Glomerular visceral epithelial cell (primary cell): Measurements from ENCODE around the gene SBNO2.

ENCODE experiments used
- DNase-seq: peaks from one replicate; pipeline ENCODE4 v3.0.0-alpha.2; 2016; ENCODE audit errors: extremely low spot score

The SBNO2 gene

GRCh38 chr19:1089891-1090290 is 84.2 kb downstream of the SBNO2 start:
- no peak for DNase-seq

DNA sequence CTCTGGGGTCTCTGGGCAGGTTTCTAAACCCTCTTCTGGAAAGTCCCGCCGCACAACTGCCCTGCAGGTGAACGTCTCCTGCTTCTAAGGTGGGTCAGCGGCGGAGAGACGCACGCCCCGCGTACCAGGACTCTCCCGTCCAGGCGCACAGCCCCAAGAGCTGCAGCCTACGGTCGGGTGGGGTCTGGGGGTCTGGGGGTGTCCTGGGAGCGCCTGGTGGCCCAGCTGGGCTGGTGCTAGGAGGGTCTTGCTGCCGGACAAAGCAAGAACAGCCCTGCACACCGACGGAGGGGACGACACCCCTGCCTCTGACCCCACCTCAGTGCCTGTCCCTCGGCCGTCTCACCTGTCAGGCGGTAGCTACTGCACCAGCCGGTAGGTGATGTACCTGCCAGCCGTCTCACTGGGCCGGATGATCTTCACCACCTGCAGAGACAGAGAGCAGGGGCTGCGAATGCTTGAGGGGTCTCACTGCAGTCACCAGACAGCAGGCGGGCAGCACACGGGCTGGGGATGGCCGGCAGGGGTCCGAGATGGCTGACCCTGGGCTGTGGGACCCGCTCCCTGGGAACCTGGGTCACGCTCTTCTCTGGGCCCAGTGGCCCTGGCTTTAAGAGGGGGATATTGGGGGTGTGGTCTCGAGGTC is 84.8 kb downstream of the SBNO2 start:
- DNase-seq, result no peak

GRCh38 chr19:1088416-1089010 is 85.6 kb downstream of the SBNO2 start:
- DNase-seq, result no peak

- no peak for DNase-seq
These were observed 86.2 kb downstream of the SBNO2 start for GRCh38 chr19:1087813-1088415.

DNA sequence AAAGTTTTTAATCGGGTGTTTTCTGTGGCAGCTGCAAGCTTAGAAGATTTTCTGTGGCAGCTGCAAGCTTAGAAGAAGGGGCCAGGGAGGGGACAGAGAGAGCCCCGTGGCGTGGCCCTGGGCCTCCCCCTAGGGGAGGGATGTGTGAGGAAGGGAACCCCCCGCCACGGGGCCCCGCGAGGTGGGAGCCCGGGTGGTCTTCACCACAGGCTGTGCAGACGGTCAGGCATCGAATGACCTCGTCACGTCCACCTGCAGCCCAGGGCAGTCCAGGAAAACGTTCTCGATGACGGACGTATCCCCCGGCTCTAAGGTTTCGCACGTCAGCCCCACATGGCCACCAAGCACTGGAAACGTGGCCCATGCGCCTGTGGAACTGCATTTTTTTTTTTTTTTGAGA is 87.5 kb downstream of the SBNO2 start:
- DNase-seq, result no peak

DNA sequence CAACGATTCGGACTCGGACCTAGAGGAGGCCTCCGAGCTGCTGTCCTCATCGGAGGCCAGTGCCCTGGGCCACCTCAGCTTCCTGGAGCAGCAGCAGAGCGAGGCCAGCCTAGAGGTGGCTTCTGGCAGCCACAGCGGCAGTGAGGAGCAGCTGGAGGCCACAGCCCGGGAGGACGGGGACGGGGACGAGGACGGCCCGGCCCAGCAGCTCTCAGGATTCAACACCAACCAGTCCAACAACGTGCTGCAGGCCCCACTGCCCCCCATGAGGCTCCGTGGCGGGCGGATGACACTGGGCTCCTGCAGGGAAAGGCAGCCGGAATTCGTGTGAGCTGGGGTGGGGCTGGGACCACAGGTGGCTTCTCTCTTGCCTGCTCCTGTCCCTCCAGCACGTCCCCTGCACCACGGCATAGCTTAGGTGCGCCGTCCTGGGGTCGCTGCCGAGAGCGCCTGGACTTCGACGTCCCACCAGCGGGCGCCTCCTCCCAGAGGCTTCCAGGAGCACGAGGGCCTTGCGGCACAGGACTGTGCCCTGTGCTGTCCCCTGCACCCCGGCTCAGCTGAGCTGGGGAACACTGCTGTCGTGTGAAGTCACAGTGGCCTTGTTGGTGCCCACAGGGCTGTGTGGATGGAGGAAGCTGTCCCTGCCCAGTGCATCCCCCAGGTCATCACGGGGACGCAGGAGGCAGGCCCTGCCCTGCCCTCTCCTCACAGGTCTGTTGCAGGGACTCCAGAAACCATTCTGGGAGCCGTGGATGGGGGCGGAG is 88.2 kb downstream of the SBNO2 start:
- DNase-seq, result no peak

GRCh38 chr19:1085053-1085658 is 88.9 kb downstream of the SBNO2 start:
- no peak for DNase-seq

DNA sequence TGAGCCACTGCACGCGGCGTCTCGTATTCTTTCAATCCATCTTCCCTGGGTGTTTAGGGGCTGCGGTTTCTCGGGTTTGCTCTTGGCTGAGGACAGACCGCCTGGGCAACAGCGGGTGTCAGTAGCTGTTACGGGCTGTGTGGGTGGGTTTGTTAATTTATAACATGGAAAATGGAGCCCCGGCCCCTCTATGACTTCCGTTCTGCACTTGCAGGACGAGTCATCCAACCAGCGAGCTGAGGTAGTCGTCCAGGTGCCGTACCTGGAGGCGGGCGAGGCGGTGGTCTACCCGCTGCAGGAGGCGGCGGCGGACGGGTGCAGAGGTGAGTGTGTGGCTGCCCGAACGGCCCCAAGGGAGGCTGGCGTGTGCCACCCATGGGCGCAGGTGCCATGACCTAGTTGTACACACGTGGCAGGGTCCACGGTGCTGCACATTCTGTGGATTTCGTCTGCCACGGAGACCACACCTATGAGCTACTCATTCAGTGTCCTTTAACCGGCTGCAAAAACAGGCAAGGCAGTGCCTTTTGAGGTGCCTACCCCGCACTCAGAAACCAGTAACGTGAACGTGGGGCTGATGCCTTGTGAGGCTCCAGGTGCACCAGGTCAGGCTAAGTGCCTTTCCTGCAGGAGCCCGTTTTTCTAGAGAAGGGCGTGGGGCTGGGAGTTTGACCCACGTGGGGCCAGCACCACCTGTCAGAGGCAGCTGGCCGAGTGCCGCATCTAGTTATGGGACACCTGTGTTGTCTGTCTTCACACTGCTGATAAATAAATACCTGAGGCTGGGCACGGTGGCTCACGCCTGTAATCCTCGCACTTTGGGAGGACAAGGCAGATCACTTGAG is 89.8 kb downstream of the SBNO2 start:
- DNase-seq, result peak; percentile 68

DNA sequence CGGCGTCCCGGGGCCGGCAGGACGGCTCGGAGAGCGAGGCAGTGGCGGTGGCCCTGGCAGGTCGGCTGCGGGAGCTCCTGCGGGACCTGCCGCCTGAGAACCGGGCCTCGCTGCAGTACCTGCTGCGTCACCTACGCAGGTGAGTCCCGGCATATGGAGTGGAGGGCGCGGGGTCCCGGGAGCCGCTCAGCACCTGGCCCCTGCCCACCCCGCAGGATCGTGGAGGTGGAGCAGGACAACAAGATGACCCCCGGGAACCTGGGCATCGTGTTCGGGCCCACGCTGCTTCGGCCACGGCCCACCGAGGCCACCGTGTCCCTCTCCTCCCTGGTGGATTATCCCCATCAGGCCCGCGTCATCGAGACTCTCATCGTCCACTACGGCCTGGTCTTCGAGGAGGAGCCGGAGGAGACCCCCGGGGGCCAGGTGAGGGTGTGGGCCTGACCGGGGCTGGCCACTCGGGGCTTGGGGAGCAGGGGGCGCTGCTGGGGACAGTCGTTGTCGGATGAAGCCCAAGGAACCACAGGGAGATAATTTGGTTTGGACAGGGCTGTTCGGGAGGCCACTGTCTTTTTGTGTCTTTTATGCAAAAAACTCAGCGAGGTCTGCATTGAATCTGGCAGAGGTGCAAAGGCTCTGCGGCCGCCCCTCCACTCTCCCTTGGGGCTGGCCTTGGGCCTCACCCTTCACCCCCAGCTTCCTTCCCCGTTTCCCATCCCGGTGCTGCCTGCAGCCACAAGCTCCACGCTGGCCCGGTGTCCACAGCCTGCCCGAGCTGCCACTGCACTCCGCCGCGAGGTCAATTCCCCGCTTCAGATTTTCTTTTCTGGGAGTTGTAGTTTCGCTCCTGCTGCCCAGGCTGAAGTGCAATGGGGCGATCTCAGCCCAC is 90.9 kb downstream of the SBNO2 start:
- DNase-seq, result no peak

GRCh38 chr19:1082165-1082927 is 91.7 kb downstream of the SBNO2 start:
- no peak for DNase-seq

DNA sequence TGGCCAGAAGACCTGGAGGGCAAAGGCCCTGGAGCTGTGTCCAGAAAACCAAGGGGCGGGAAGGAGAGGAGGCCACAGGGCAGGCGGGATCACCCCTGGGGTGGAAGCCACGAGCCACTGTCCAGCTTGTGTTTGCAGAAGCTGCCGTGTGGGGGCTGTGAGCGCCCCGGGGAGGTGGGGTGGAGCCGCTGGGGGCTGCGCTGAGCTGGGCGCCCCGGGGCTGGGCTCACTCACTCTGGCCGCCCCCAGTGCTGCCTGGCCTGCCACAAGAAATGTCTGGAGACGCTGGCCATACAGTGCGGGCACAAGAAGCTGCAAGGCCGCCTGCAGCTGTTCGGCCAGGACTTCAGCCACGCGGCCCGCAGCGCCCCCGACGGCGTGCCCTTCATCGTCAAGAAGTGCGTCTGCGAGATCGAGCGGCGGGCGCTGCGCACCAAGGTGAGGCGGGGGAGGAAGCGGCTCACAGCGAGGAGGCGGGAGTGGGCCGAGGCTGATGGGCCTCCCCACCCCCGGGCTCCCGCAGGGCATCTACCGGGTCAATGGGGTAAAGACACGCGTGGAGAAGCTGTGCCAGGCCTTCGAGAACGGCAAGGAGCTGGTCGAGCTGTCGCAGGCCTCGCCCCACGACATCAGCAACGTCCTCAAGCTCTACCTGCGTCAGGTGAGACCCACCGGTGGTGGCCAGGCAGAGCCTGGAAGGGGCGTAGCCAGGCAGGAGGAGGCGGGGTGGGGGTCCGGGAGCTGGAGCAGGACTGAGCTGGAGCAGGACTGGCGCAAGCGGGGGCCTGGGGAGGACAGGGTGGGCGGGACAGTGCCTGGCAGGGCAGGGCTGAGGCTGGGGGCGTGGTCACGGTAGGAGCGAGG is 92.5 kb downstream of the SBNO2 start:
- no peak for DNase-seq

DNA sequence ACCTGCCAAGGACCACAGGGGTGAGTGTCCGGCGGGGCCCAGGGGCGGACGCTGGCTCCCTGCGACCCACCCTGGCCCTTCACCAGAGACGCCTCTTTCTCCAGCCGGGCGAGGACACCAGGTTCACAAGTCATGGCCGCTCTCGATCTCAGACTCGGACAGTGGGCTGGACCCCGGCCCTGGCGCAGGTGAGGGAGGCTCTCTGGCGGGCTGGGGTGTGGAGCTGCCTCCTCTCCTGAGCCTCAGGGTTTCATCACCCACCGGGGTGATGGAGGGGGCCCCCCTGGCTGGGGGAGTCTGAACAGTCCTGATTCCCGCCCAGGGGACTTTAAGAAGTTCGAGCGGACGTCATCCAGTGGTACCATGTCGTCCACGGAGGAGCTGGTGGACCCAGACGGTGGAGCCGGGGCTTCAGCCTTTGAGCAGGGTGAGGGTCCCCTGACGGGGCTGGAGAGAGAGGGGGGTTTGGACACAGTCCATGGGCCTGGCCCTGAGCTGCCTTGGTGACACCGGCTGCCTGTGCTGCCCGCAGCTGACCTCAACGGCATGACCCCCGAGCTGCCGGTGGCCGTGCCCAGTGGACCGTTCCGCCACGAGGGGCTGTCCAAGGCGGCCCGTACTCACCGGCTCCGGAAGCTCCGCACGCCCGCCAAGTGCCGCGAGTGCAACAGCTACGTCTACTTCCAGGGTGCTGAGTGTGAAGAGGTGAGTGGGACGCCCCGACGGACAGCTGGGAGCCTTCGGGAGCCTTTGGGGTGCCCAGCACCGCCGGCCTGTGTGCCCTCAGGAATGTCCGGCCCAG is 93.5 kb downstream of the SBNO2 start:
- DNase-seq, result no peak

DNA sequence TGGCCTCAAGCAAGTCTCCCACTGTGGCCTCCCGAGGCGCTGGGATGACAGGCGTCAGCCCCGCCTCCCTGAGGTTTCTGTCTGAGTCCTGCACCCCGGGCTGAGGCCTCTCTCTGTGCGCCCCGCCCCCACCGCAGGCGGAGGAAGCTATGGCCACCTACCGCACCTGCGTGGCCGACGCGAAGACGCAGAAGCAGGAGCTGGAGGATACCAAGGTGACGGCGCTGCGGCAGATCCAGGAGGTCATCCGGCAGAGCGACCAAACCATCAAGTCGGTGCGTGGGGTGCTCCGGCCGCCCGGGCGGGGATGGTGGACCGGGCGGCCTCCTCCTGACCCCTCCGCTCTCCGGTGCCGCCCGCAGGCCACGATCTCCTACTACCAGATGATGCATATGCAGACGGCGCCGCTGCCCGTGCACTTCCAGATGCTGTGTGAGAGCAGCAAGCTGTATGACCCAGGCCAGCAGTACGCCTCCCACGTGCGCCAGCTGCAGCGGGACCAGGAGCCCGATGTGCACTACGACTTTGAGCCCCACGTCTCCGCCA is 94.4 kb downstream of the SBNO2 start:
- DNase-seq, result no peak

DNA sequence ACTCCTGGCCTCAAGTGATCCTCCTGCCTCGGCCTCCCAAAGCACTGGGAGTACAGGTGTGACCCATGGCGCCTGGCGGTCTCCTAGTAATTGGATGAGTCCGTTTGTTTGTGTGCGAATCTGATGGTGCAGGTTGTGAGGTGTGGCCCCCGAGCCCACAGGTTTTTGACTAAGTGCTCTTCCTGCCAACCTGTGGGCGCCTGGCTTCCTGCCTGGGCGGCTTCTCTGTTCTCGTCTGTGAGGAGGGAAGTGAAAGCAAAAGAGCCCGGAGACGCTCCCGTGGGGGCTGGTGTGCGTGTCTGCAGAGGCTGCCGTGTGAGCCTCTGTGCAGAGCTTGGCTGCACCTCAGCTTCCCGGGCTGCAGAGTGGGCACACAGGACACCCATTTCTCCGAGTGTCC is 97.1 kb downstream of the SBNO2 start:
- peak; percentile 56 for DNase-seq

- DNase-seq, result no peak
These were observed 98.1 kb downstream of the SBNO2 start for GRCh38 chr19:1076046-1076386.

DNA sequence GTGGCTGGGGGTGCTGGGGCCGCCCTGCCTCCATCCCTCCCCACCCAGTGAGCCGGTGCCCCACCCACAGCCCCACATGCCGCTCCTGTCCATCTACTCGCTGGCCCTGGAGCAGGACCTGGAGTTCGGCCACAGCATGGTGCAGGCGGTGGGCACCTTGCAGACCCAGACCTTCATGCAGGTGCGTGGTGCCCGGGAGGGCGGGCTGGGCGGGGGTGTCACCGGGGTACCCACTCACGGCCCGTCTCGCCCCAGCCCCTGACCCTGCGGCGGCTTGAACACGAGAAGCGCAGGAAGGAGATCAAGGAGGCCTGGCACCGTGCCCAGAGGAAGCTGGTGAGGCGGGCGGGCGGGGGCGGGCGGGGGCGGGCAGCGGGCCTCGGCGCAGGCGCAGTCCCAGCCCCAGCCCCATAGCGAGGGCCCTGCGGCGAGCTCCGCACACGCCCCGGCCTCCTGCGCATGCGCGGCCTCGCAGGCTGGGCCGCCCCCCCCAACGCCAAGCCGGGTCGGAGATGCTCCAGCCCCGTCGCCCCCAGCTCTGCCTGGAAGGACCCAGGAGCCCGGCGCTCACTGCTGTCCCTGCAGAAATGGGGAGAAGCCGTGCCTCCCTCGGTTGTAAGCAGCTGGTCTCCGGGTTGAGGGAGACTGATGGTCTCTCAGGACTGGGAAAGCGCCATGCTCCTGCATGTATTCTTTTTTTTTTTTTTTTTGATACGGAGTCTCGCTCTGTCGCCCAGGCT is 99.4 kb downstream of the SBNO2 start:
- no peak for DNase-seq

GRCh38 chr19:1073956-1074517 is 100.0 kb downstream of the SBNO2 start:
- DNase-seq, result no peak
